Endodermal cell (in vitro differentiated cells): ENCODE results near the gene PCNX1. TPM values are rescaled to one million over a fixed set of nuclear protein-coding genes. Genes with fewer than 3 reads are reported as not detected.
A peak's percentile ranks its signal among the peaks of the same experiment; 100 is the strongest.

Experiments
- DNase-seq: peaks from one replicate; pipeline ENCODE4 v3.0.0-alpha.2; 2017
- H3K27ac ChIP-seq: 2 replicates; pipeline ENCODE4 v1.5.1; 2013; ENCODE audit warnings: mild to moderate bottlenecking, low read depth, low read length, moderate library complexity
- H3K27me3 ChIP-seq: 2 replicates; pipeline ENCODE4 v1.6.1; 2013; ENCODE audit warnings: mild to moderate bottlenecking, low read length, moderate library complexity; ENCODE audit not compliant: insufficient read depth, control insufficient read depth, poor library complexity, severe bottlenecking
- H3K36me3 ChIP-seq: 2 replicates; pipeline ENCODE4 v1.7.0; 2013; ENCODE audit warnings: mild to moderate bottlenecking, low read length, moderate library complexity; ENCODE audit not compliant: control insufficient read depth, insufficient read depth
- H3K4me1 ChIP-seq: one replicate; pipeline ENCODE4 v1.7.0; 2013; ENCODE audit warnings: low read length; ENCODE audit not compliant: control insufficient read depth, insufficient read depth
- H3K4me3 ChIP-seq: 2 replicates; pipeline ENCODE4 v1.5.1; 2013; ENCODE audit warnings: mild to moderate bottlenecking, low read length, moderate library complexity
- H3K9ac ChIP-seq: 2 replicates; pipeline ENCODE4 v1.6.1; 2013; ENCODE audit warnings: mild to moderate bottlenecking, low read length, moderate library complexity; ENCODE audit not compliant: poor library complexity, severe bottlenecking; ENCODE audit errors: extremely low read depth
- H3K9me3 ChIP-seq: 2 replicates; pipeline ENCODE4 v1.6.1; 2013; ENCODE audit warnings: mild to moderate bottlenecking, low read length, moderate library complexity; ENCODE audit not compliant: control insufficient read depth
- H3K27ac Mint-ChIP-seq: 2 replicates; pipeline ENCODE4 v1.8.0; 2020; ENCODE audit warnings: mixed read lengths
- H3K27me3 Mint-ChIP-seq: 2 replicates; pipeline ENCODE4 v1.8.0; 2021; ENCODE audit warnings: mild to moderate bottlenecking, mixed read lengths; ENCODE audit not compliant: insufficient read depth
- H3K36me3 Mint-ChIP-seq: 2 replicates; pipeline ENCODE4 v1.8.0; 2020; ENCODE audit warnings: low read depth, mixed read lengths
- H3K4me1 Mint-ChIP-seq: 2 replicates; pipeline ENCODE4 v1.8.0; 2020; ENCODE audit warnings: mixed read lengths
- H3K4me3 Mint-ChIP-seq: 2 replicates; pipeline ENCODE4 v1.8.0; 2020; ENCODE audit warnings: mild to moderate bottlenecking, moderate library complexity, mixed read lengths
- H3K9me3 Mint-ChIP-seq: 2 replicates; pipeline ENCODE4 v1.8.0; 2020; ENCODE audit warnings: mild to moderate bottlenecking, mixed read lengths
- CTCF ChIP-seq: fragments of 200-600 bp; sonication (generic); conservative IDR thresholded peaks from 2 replicates; pipeline ENCODE4 v1.5.0; 2021; ENCODE audit warnings: antibody characterized with exemption, mild to moderate bottlenecking
- WGBS, 2 experiments: methylation state at CpG; one replicate each; pipeline versions ENCODE4 v1.1.5 to v1.1.7; 2013; ENCODE audit warnings: missing lambda C conversion rate in 2 of 2, mixed read lengths in 1 of 2; ENCODE audit not compliant: insufficient coverage in 1 of 2, insufficient read length in 1 of 2; 5-methylcytosine and 5-hydroxymethylcytosine counted together
- total RNA-seq, 2 donors: library from RNA; stranded (reverse); fragmentation: NEBNext Ultra II Directional in 1 of 2; extraction: Animal tissue kit (Norgen Biotek cat#: 25700) in 1 of 2; gene quantifications; 2 replicates in 1 of 2; 3 replicates in 1 of 2; pipeline ENCODE4 v1.2.1, GENCODE V29; 2021

The PCNX1 gene
- total RNA-seq, 2 donors from 2014 or later, result 68.2 TPM

DNA sequence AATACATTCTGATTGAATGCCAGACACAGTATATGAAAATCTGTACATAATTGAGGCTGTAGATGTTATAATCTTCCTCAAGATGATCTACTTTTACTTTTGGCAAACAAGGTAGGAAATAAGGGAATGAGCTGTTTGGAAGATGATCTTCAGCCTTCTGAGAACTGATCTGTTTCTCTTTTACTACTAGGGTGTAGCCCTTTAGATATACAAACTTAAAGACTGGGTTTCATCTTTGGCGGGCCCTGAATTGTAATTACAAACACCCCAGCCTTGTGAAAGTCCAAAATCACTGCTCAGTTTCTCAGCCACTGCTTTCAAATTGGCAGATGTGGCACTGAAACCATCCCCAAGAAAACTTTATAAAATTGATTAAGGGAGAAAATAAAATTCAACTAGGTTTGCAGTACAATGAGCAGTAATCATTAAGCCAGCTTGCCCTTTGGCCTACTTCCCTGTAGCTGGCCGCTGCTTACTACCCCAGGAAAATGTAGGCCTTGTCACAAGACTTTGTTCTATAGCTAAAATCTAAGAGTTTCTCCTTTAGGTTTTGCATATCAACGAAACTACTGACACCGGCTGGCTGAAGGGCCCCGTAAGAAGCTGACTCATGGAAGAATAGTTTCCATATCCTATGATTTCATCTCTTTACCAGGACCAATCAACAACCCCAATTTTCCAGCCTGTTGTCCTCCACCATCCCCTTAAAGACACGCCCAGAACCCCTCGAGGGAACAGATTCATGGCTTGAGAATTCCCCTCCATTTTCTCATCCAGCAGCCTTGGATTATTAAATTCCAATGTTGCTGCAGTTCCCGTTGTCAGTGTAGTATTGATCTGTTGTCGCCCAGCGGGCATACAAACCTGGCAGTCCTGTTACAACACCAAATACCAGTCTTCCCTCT is 210.8 kb downstream of the PCNX1 start:
- H3K4me1 ChIP-seq, result no peaks in the 10 kb centered on the region
- DNase-seq, result no peak
- no peaks in the 10 kb centered on the region for H3K27me3 Mint-ChIP-seq

DNA sequence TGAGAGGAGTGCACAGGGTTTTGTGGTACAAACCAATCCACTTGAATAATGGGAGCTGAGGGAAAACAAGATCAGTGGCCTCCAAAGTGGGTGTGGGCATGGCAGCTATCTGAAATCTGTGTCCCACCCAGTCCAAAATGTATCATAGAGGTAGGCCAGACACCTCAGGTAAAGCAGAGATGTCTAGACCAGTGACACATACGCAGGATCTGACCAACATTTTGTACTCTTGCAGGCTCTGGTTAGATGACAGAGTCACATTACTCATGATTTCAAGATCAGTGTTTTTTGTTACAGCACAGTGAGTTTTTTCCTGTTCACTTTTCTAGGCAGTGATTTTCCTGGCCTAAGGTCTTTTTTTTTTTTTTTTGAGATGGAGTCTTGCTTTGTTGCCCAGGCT is 211.8 kb downstream of the PCNX1 start:
- H3K4me3 ChIP-seq, result peak overlapping the region; percentile 41
- Mint-ChIP-seq H3K27ac (peak overlapping the region; percentile 70), H3K4me1 (peaks cover 9% of the 10 kb centered on the region), H3K4me3 (no peak overlapping the region), H3K9me3 (peaks cover 40% of the 10 kb centered on the region), H3K27me3 (no peaks in the 10 kb centered on the region), H3K36me3 (peaks cover 59% of the 10 kb centered on the region)
- WGBS, 2 experiments, result 93 to 100% methylated on average over 1 of the region's 1 CpG
- no peaks in the 10 kb centered on the region for H3K4me1 ChIP-seq
- TF ChIP-seq CTCF, result no peak
- H3K36me3 ChIP-seq, result peaks cover 39% of the 10 kb centered on the region
- H3K27me3 ChIP-seq, result no peaks in the 10 kb centered on the region
- no peak overlapping the region for H3K27ac ChIP-seq
- H3K9me3 ChIP-seq, result peaks cover 51% of the 10 kb centered on the region
- DNase-seq, result no peak
- H3K9ac ChIP-seq, result no peak overlapping the region

More for the DNA sequence above, 210.8 kb downstream of the PCNX1 start:
- Histone ChIP-seq H3K27ac (no peak overlapping the region), H3K9ac (no peak overlapping the region), H3K36me3 (peaks cover 47% of the 10 kb centered on the region), H3K27me3 (no peaks in the 10 kb centered on the region), H3K4me3 (no peak overlapping the region), H3K9me3 (peaks cover 41% of the 10 kb centered on the region)
- 80 to 95% methylated on average over 9 to 10 of the region's 10 CpGs for WGBS, 2 experiments
- no peak for TF ChIP-seq CTCF
- H3K4me1 Mint-ChIP-seq, result peaks cover 9% of the 10 kb centered on the region
- peaks cover 31% of the 10 kb centered on the region for H3K9me3 Mint-ChIP-seq
- peaks cover 61% of the 10 kb centered on the region for H3K36me3 Mint-ChIP-seq
- H3K27ac Mint-ChIP-seq, result peak overlapping the region; percentile 70
- H3K4me3 Mint-ChIP-seq, result no peak overlapping the region

DNA sequence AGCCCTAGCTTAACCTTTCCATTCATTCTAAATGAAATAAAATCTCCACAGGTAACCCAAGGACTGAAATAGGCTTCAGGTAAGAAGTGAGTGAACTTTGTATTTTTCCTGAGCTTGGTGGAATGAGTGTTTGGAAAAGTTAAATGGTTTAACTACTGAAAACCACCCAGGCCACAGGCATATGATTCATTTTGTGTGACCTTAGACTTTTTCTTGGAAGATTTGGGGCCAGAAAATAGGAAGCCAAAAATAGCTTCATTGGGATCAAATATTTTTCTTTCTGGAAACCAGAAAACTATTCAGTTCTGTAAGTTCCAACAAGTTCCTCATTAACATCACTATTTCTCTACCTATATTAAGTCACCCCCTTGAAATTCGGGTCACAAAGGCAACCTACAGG is 212.6 kb downstream of the PCNX1 start:
- DNase-seq, result no peak
- no peaks in the 10 kb centered on the region for H3K27me3 Mint-ChIP-seq
- Histone ChIP-seq H3K27ac (no peak overlapping the region), H3K9ac (no peak overlapping the region), H3K4me3 (no peak overlapping the region), H3K36me3 (peaks cover 38% of the 10 kb centered on the region), H3K27me3 (no peaks in the 10 kb centered on the region), H3K4me1 (no peaks in the 10 kb centered on the region), H3K9me3 (peaks cover 57% of the 10 kb centered on the region)
- WGBS, 2 experiments, result 95% methylated on average over 1 of the region's 1 CpG; no CpG with 5 or more reads in 1 of the 2 experiments
- H3K36me3 Mint-ChIP-seq, result peaks cover 57% of the 10 kb centered on the region
- peaks cover 48% of the 10 kb centered on the region for H3K9me3 Mint-ChIP-seq
- no peak overlapping the region for H3K4me3 Mint-ChIP-seq
- H3K4me1 Mint-ChIP-seq, result peaks cover 9% of the 10 kb centered on the region
- H3K27ac Mint-ChIP-seq, result no peak overlapping the region
- no peak for TF ChIP-seq CTCF
